Naive thymus-derived CD4-positive, alpha-beta T cell (primary cell): ENCODE measurements around the gene SLC43A1. TPM values are rescaled to one million over a fixed set of nuclear protein-coding genes. Genes with fewer than 3 reads are reported as not detected.
"Not testable (repeated sequence)": the region's sequence is repeated elsewhere in the genome, so short reads cannot be mapped to it uniquely, and the experiment has no call there.

Experiments used
- ATAC-seq: fragments of 150-1000 bp; cut with Tn5 transposase; 2 replicates; pipeline ENCODE4 v1.10.0; 2021; ENCODE audit warnings: mild to moderate bottlenecking, moderate library complexity
- CTCF ChIA-PET: fragments of 350-600 bp; sonication (Branson Sonifier 250); formaldehyde crosslinking; loops from one replicate; lab custom pipeline; 2021; ENCODE audit warnings: antibody characterized with exemption; lab: Charles Lee
- POLR2A ChIA-PET: fragments of 350-600 bp; sonication (Branson Sonifier 250); formaldehyde crosslinking; loops from one replicate; lab custom pipeline; 2021; ENCODE audit warnings: antibody characterized with exemption, inconsistent platforms; lab: Charles Lee
- DNase-seq, 9 donors: peaks; one replicate each; pipeline versions ENCODE4 v3.0.0 to v3.0.0-alpha.2; 2020 to 2022; ENCODE audit warnings: mixed read lengths in 1 of 9
- H3K27ac ChIP-seq: one replicate; pipeline ENCODE4 v1.7.0; 2013; ENCODE audit warnings: mild to moderate bottlenecking, low read depth, low read length, moderate library complexity
- H3K27me3 ChIP-seq, 2 donors: one replicate each; pipeline ENCODE4 v1.7.0; 2013; ENCODE audit warnings: low read length in 2 of 2, mild to moderate bottlenecking in 2 of 2, moderate library complexity in 2 of 2; ENCODE audit not compliant: control insufficient read depth in 2 of 2, insufficient read depth in 2 of 2
- H3K36me3 ChIP-seq, 3 experiments: 1 replicate in 2 of 3; 2 replicates in 1 of 3; pipeline ENCODE4 v1.7.0; 2013; ENCODE audit warnings: low read length in 3 of 3, mild to moderate bottlenecking in 3 of 3, moderate library complexity in 1 of 3; ENCODE audit not compliant: insufficient read depth in 3 of 3, control insufficient read depth in 2 of 3
- H3K4me1 ChIP-seq, 2 donors: one replicate each; pipeline ENCODE4 v1.7.0; 2013; ENCODE audit warnings: low read length in 2 of 2, mild to moderate bottlenecking in 2 of 2, moderate library complexity in 1 of 2; ENCODE audit not compliant: control insufficient read depth in 2 of 2, insufficient read depth in 2 of 2
- H3K4me3 ChIP-seq: 2 replicates; pipeline ENCODE4 v1.7.0; 2013; ENCODE audit warnings: mild to moderate bottlenecking, low read length
- H3K9me3 ChIP-seq, 3 experiments: 1 replicate in 2 of 3; 2 replicates in 1 of 3; pipeline ENCODE4 v1.7.0; 2013; ENCODE audit warnings: low read length in 3 of 3; ENCODE audit not compliant: control insufficient read depth in 2 of 3
- H3K27ac Mint-ChIP-seq, 9 donors: one replicate each; pipeline ENCODE4 v1.8.0; 2020 to 2022; ENCODE audit warnings: mixed read lengths in 9 of 9, mild to moderate bottlenecking in 8 of 9, moderate library complexity in 5 of 9, inconsistent platforms in 2 of 9
- H3K27me3 Mint-ChIP-seq, 5 donors: one replicate each; pipeline ENCODE4 v1.8.0; 2021 to 2022; ENCODE audit warnings: mixed read lengths in 5 of 5, mild to moderate bottlenecking in 1 of 5
- H3K36me3 Mint-ChIP-seq, 5 donors: one replicate each; pipeline ENCODE4 v1.8.0; 2020 to 2022; ENCODE audit warnings: mixed read lengths in 5 of 5, mild to moderate bottlenecking in 3 of 5, inconsistent platforms in 1 of 5
- H3K4me1 Mint-ChIP-seq, 7 donors: one replicate each; pipeline ENCODE4 v1.8.0; 2020 to 2022; ENCODE audit warnings: mixed read lengths in 7 of 7, mild to moderate bottlenecking in 3 of 7, inconsistent platforms in 1 of 7
- H3K4me3 Mint-ChIP-seq, 10 donors: one replicate each; pipeline ENCODE4 v1.8.0; 2020 to 2022; ENCODE audit warnings: mild to moderate bottlenecking in 10 of 10, mixed read lengths in 10 of 10, moderate library complexity in 6 of 10, inconsistent platforms in 2 of 10
- H3K9me3 Mint-ChIP-seq, 11 donors: one replicate each; pipeline ENCODE4 v1.8.0; 2020 to 2022; ENCODE audit warnings: mixed read lengths in 11 of 11, mild to moderate bottlenecking in 4 of 11, inconsistent platforms in 1 of 11, moderate library complexity in 1 of 11
- intact Hi-C, 2 donors: fragments of 100-400 bp; cut with micrococcal nuclease; formaldehyde crosslinking; loops; one replicate each; pipeline ENCODE4 v1.15.1; 2023
- polyA plus RNA-seq, 2 donors: library from polyadenylated mRNA; unstranded; fragments of 300-500 nt; fragmentation: Illumina TruSeq; gene quantifications; one replicate each; pipeline ENCODE4 v1.2.3, GENCODE V29; 2021
- total RNA-seq, 6 experiments: library from RNA in 5 of 6; stranded (reverse) in 5 of 6; gene quantifications; 1 replicate in 5 of 6; 2 replicates in 1 of 6; pipeline ENCODE4 v1.2.3 and lab custom pipeline; 2021 to 2026

Gene SLC43A1
- total and polyA plus RNA-seq, 7 experiments from 2014 or later: 10.1 to 19.2 (median 15.4) TPM

DNA sequence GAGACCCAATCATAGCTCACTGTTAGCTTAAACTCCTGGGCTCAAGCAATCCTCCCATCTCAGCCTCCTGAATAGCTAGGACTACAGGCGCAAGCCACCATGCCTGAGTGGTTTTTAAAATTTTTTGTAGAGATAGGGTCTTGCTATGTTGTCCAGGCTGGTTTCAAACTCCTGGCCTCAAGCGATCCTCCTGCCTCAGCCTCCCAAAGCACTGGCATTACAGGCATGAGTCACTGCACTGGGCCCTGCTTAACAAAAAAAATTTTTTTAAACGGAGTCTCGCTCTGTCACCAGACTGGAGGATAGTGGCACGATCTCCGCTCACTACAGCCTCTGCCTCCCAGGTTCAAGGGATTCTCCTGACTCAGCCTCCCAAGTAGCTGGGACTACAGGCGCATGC is 18.9 kb upstream of the SLC43A1 start:
- not testable (repeated sequence) for H3K27ac Mint-ChIP-seq, H3K36me3 Mint-ChIP-seq, H3K9me3 ChIP-seq, H3K36me3 ChIP-seq, H3K27me3 ChIP-seq, H3K4me3 Mint-ChIP-seq, ATAC-seq, H3K27me3 Mint-ChIP-seq, H3K4me3 ChIP-seq, DNase-seq, H3K9me3 Mint-ChIP-seq, H3K27ac ChIP-seq
- POLR2A ChIA-PET: interaction anchor here (1.0 to 1.1 kb wide), 2 partner anchors 10 to 22 kb away, joined by 3 to 6 read pairs; no protein-coding TSS in a partner anchor
- peaks cover 0 to 27% (median 17%) of the 10 kb centered on the region in 7 donors for H3K4me1 Mint-ChIP-seq
- CTCF ChIA-PET: interaction anchor here (1.3 to 1.6 kb wide), 3 partner anchors 33 to 77 kb away, joined by 3 to 4 read pairs (median 3); partner anchors contain the start of gene UBE2L6
- intact Hi-C loops: loop anchor here in 1 of 2 donors (5.0 kb wide), 1 partner anchor 1608 kb away; the partner anchor contains the start of gene FAM111A
- H3K4me1 ChIP-seq: peaks cover 9 to 13% of the 10 kb centered on the region in 2 donors

DNA sequence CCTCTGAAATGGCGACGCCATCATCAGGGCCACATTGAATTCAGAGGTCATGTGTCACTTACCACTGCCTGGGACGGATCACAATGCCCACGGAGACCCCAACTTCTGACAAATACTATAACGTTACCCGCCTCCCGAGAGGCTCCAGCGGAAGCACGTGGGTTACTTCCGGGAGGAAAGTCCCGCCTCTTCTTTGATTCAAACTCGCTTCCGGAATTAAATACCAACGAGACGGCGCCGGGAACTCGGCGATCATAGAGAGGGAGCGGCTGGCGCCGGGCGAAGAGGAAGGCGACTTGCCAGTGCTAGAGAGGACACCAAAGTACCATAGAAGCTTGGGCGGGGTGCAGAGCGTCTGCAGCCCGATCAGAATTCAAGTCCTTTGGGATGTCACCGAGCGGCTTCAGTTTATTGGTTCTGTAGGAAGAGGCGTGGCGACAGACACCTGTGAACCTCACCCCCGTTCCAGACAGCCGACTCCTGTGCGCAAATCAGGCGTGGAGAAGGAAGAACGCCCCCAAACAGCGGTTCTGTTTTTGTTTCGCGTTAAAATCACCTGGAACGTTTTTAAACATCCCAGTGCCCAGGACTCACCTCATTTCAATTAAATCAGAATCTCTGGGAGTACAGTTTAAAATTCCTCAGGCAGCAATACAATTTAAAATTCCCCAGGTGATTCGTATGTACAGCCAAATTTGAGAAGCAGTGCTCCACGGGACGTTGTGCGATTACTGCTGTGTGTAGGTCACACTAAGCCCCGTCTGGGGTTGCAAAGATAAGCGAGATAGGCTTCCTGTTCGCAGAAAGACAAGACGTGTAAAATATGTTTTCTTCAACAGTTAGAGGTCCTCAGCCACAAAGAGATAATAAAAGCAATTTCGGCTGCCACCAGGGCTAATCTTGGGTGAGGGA is 15.3 kb upstream of the SLC43A1 start, which contains the start of gene TIMM10:
TIMM10 (minus strand) TSS at position 159 of the 912 bp plus-strand sequence. CDS start 565 bp downstream, outside the sequence.
- no peaks in the 10 kb centered on the region for H3K9me3 Mint-ChIP-seq
- H3K4me3 ChIP-seq: peak within 1 kb of the TSS; percentile 73
- DNase-seq (peak; percentile 71 to 98 (median 95)), ATAC-seq (peak; percentile 95)
- peaks cover 0 to 9% (median 0%) of the 10 kb centered on the region in 3 experiments for H3K36me3 ChIP-seq
- H3K9me3 ChIP-seq: no peaks in the 10 kb centered on the region
- H3K27ac ChIP-seq: peak within 1 kb of the TSS; percentile 91
- POLR2A ChIA-PET: interaction anchor here (0.8 to 2.5 kb wide), 7 partner anchors 37 to 206 kb away, joined by 3 to 13 read pairs (median 3); partner anchors contain the start of genes TNKS1BP1 and UBE2L6
- H3K4me3 Mint-ChIP-seq: peak within 1 kb of the TSS; percentile 86 to 95 (median 91)
- H3K27ac Mint-ChIP-seq: peak within 1 kb of the TSS; percentile 87 to 98 (median 95)
- H3K27me3 Mint-ChIP-seq: no peaks in the 10 kb centered on the region
- intact Hi-C loops: loop anchor here (1.0 to 5.0 kb wide), 17 partner anchors 17 to 1611 kb away; partner anchors contain the start of genes CLP1 (in 2 of the 2), MED19 (in 2 of the 2), SELENOH (in 2 of the 2) and SSRP1 (in 2 of the 2)
- peaks cover 15 to 17% of the 10 kb centered on the region in 2 donors for H3K4me1 ChIP-seq
- CTCF ChIA-PET: interaction anchor here (0.6 to 9.1 kb wide), 5 partner anchors 37 to 132 kb away, joined by 3 to 286 read pairs (median 5); partner anchors contain the start of genes RTN4RL2 and UBE2L6
- H3K36me3 Mint-ChIP-seq: peaks cover 0 to 9% (median 0%) of the 10 kb centered on the region in 5 donors
- peaks cover 6 to 43% (median 33%) of the 10 kb centered on the region in 7 donors for H3K4me1 Mint-ChIP-seq
- no peaks in the 10 kb centered on the region for H3K27me3 ChIP-seq

DNA sequence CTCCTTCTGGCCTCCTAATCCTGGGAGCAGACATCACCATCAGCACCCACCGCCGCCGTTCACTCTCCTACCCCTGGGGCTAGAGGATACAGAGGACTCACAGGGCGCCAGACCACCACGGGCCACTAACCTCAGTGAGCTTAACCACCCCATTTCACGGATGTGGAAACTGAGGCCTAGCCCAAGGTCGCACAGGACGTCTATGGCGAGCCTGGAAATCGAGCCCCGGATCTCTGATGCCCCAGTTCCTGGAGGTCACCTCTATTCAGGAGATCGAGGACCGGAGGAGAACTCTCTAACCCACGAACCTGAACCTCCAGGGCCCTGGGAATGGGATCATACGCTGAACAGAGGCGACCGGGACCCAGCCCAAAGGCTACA is 14.7 kb upstream of the SLC43A1 start:
- Mint-ChIP-seq H3K27ac (peak overlapping the region; percentile 87 to 98 (median 95)), H3K9me3 (no peaks in the 10 kb centered on the region), H3K27me3 (no peaks in the 10 kb centered on the region), H3K36me3 (peaks cover 0 to 7% (median 0%) of the 10 kb centered on the region in 5 donors), H3K4me3 (peak overlapping the region; percentile 86 to 95 (median 91)), H3K4me1 (peaks cover 6 to 43% (median 33%) of the 10 kb centered on the region in 7 donors)
- no peak for ATAC-seq
- no peak for DNase-seq
- Histone ChIP-seq H3K27me3 (no peaks in the 10 kb centered on the region), H3K36me3 (peaks cover 0 to 9% (median 0%) of the 10 kb centered on the region in 3 experiments), H3K4me1 (peaks cover 15 to 17% of the 10 kb centered on the region in 2 donors), H3K9me3 (no peaks in the 10 kb centered on the region), H3K27ac (peak overlapping the region; percentile 91), H3K4me3 (peak overlapping the region; percentile 73)
- CTCF ChIA-PET: interaction anchor here (1.8 to 9.1 kb wide), 3 partner anchors 17 to 72 kb away, joined by 6 to 286 read pairs (median 107); partner anchors contain the start of gene RTN4RL2
- intact Hi-C loops: loop anchor here (1.0 to 5.0 kb wide), 13 partner anchors 16 to 1612 kb away; partner anchors contain the start of genes CLP1 (in 2 of the 2), MED19 (in 2 of the 2), SELENOH (in 2 of the 2) and SSRP1 (in 2 of the 2)
- POLR2A ChIA-PET: interaction anchor here (0.6 to 2.5 kb wide), 8 partner anchors 29 to 1107 kb away, joined by 3 to 13 read pairs (median 4); partner anchors contain the start of genes TNKS1BP1 and UBE2L6

DNA sequence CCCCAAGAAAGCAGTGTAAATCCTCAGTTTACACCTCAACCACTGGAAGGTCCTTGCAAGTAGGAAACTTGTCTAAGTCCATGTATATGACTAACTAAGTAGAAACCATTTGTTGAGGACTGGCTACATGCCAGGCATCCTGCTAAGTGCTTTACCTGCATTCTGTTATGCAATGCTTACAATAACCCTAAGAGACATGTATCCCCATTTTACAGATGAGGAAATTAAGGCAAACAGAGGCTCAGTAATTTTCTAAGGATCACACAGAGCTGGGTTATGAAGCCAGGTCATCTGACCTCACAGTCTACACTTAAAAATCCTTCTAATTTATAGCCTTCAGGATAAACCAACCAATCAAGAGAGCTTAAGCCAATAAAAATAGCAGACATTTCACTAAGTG is 13.5 kb upstream of the SLC43A1 start:
- DNase-seq (no peak), ATAC-seq (no peak)
- Mint-ChIP-seq H3K36me3 (peaks cover 0 to 11% (median 0%) of the 10 kb centered on the region in 5 donors), H3K27me3 (no peaks in the 10 kb centered on the region), H3K27ac (peak overlapping the region in 4 of 9 donors; percentile 14 to 96 (median 50)), H3K9me3 (no peaks in the 10 kb centered on the region), H3K4me1 (peaks cover 10 to 43% (median 33%) of the 10 kb centered on the region in 7 donors), H3K4me3 (peak overlapping the region in 1 of 10 donors; percentile 42)
- Histone ChIP-seq H3K4me1 (peaks cover 15 to 17% of the 10 kb centered on the region in 2 donors), H3K4me3 (no peak overlapping the region), H3K27ac (peak overlapping the region; percentile 91), H3K36me3 (peaks cover 0 to 9% (median 0%) of the 10 kb centered on the region in 3 experiments), H3K27me3 (no peaks in the 10 kb centered on the region), H3K9me3 (no peaks in the 10 kb centered on the region)
- ChIA-PET CTCF (interaction anchor here (0.6 to 9.1 kb wide), 5 partner anchors 12 to 109 kb away, joined by 4 to 286 read pairs (median 43); partner anchors contain the start of genes RTN4RL2 and SLC43A1), POLR2A (interaction anchor here (1.1 to 2.1 kb wide), 6 partner anchors 36 to 215 kb away, joined by 3 to 8 read pairs (median 4); partner anchors contain the start of gene TNKS1BP1)
- intact Hi-C loops: no loop called here

DNA sequence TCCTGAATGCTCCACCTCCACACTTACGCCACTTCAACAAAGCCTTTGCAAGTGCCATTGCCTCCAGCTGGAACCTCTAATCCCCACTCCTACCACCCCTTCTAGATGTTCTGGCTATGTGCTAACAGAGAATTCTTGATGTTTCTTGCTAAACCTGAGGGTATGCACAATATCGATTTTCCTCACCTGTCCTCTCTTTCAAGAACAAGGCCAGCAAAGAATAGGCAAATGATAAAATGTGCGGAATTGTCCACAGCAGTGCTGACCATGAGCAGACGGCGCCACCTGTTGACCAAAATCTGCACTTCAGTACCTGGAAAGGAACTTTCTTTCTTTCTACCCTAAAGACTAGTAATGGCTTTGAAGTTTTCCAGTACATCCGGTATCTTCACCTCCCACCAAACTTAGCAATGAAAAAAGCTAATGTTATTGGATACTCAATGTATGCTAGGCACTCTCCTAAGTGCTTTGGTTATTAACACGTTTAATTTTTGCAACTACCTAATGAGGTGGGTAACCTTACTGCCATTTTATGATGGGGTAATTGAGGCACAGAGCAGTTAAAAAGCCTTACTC is 11.6 kb upstream of the SLC43A1 start:
- H3K4me1 ChIP-seq: peaks cover 15 to 17% of the 10 kb centered on the region in 2 donors
- ChIA-PET POLR2A (interaction anchor here (0.6 to 2.0 kb wide), 9 partner anchors 11 to 117 kb away, joined by 3 to 11 read pairs (median 6); partner anchors contain the start of gene SLC43A1), CTCF (interaction anchor here (0.7 to 9.1 kb wide), 23 partner anchors 10 to 209 kb away, joined by 3 to 286 read pairs (median 4); partner anchors contain the start of genes P2RX3, RTN4RL2, SLC43A1 and UBE2L6)
- DNase-seq: peak; percentile 49 to 74 (median 69)
- peaks cover 0 to 8% (median 0%) of the 10 kb centered on the region in 5 donors for H3K36me3 Mint-ChIP-seq
- peak overlapping the region in 7 of 9 donors; percentile 14 to 81 (median 56) for H3K27ac Mint-ChIP-seq
- no peaks in the 10 kb centered on the region for H3K9me3 ChIP-seq
- peak overlapping the region; percentile 30 for H3K27ac ChIP-seq
- no peaks in the 10 kb centered on the region for H3K27me3 Mint-ChIP-seq
- H3K27me3 ChIP-seq: no peaks in the 10 kb centered on the region
- no peak for ATAC-seq
- peaks cover 0 to 5% (median 0%) of the 10 kb centered on the region in 11 donors for H3K9me3 Mint-ChIP-seq
- no peak overlapping the region for H3K4me3 ChIP-seq
- peaks cover 0 to 9% (median 0%) of the 10 kb centered on the region in 3 experiments for H3K36me3 ChIP-seq
- H3K4me3 Mint-ChIP-seq: no peak overlapping the region
- intact Hi-C loops: loop anchor here (1.0 to 2.0 kb wide), 5 partner anchors 12 to 182 kb away; partner anchors contain the start of gene SLC43A1 (in 1 of the 2)
- H3K4me1 Mint-ChIP-seq: peaks cover 10 to 43% (median 33%) of the 10 kb centered on the region in 7 donors
